GM12878 (cell line): Measurements from ENCODE around the gene PKP4.

ENCODE experiments used
- BCL3 ChIP-seq: IDR thresholded peaks from 2 replicates; pipeline ENCODE4 v1.6.1; 2011; ENCODE audit warnings: borderline replicate concordance, low read depth, mild to moderate bottlenecking, moderate library complexity, low read length; ENCODE audit not compliant: insufficient read depth, poor library complexity, severe bottlenecking
- EP300 ChIP-seq, 2 experiments: fragments of 150-350 bp in 1 of 2; IDR thresholded peaks; 2 replicates each; pipeline ENCODE4 v1.6.1; 2011 to 2012; ENCODE audit warnings: low read depth in 2 of 2, low read length in 2 of 2, borderline replicate concordance in 1 of 2, improper control_type of control experiment in 1 of 2, inconsistent platforms in 1 of 2; ENCODE audit not compliant: control insufficient read depth in 1 of 2
- ESRRA ChIP-seq: IDR thresholded peaks from 2 replicates; pipeline ENCODE4 v1.6.1; 2012; ENCODE audit warnings: mild to moderate bottlenecking, low read length, improper control_type of control experiment
- NRF1 ChIP-seq: conservative IDR thresholded peaks from 2 replicates; pipeline ENCODE4 v1.6.1; 2011; ENCODE audit warnings: mild to moderate bottlenecking, low read depth, low read length, improper control_type of control experiment
- POLR2A ChIP-seq: IDR thresholded peaks from 2 replicates; pipeline ENCODE4 v1.6.1; 2011; ENCODE audit warnings: low read depth, mild to moderate bottlenecking, low read length
- REST ChIP-seq: IDR thresholded peaks from 2 replicates; pipeline ENCODE4 v1.6.1; 2012; ENCODE audit warnings: mild to moderate bottlenecking, low read depth, low read length
- STAT1 ChIP-seq: fragments of 450-650 bp; conservative IDR thresholded peaks from 2 replicates; pipeline ENCODE4 v1.6.1; 2014; ENCODE audit warnings: antibody characterized with exemption, mild to moderate bottlenecking
- TAF1 ChIP-seq: IDR thresholded peaks from 2 replicates; pipeline ENCODE4 v1.6.1; 2011; ENCODE audit warnings: mild to moderate bottlenecking, low read depth, low read length, borderline replicate concordance

- TF ChIP-seq STAT1: no peak
- no peak for TF ChIP-seq BCL3
- no peak for TF ChIP-seq NRF1
- TF ChIP-seq TAF1: no peak
- TF ChIP-seq POLR2A: no peak
- no peak for TF ChIP-seq ESRRA
- no peak for TF ChIP-seq EP300 (IDR thresholded peaks at IDR 0.05; ENCODE audit: borderline replicate concordance in 1 of 2, control insufficient read depth in 1 of 2, low read depth in 2 of 2, low read length in 2 of 2)
- no peak for TF ChIP-seq REST
Measured at GRCh38 chr2:158676696-158677095, 219.9 kb downstream of the PKP4 start.
